Spleen (tissue), 11 donors: ENCODE data around the gene HUNK. TPM values are rescaled to one million over a fixed set of nuclear protein-coding genes. Genes with fewer than 3 reads are reported as not detected.

Experiments
- DNase-seq: peaks from one replicate; pipeline ENCODE4 v3.0.0-alpha.2; 2020
- H3K27ac ChIP-seq, 8 donors: fragments of 200-600 bp; sonication (generic) in 7 of 8; 1 replicate in 4 of 8; 2 replicates in 4 of 8; pipeline versions ENCODE4 v1.5.0 to v1.8.0; 2016 to 2021; ENCODE audit warnings: inconsistent platforms in 4 of 8, mild to moderate bottlenecking in 4 of 8, moderate library complexity in 1 of 8
- H3K27me3 ChIP-seq, 7 donors: fragments of 200-600 bp; sonication (generic) in 6 of 7; replicated peaks in 1 of 7; 1 replicate in 4 of 7; 2 replicates in 3 of 7; pipeline versions ENCODE4 v1.5.0 to v1.8.0; 2016 to 2021; ENCODE audit warnings: inconsistent platforms in 3 of 7, mild to moderate bottlenecking in 1 of 7
- H3K36me3 ChIP-seq, 6 donors: fragments of 200-600 bp; sonication (generic) in 5 of 6; 1 replicate in 4 of 6; 2 replicates in 2 of 6; pipeline versions ENCODE4 v1.5.0 to v1.8.0; 2016 to 2021; ENCODE audit warnings: inconsistent platforms in 2 of 6
- H3K4me1 ChIP-seq, 6 donors: fragments of 200-600 bp; sonication (generic) in 5 of 6; 1 replicate in 3 of 6; 2 replicates in 3 of 6; pipeline versions ENCODE4 v1.5.0 to v1.8.0; 2016 to 2021; ENCODE audit warnings: inconsistent platforms in 3 of 6
- H3K4me3 ChIP-seq, 8 donors: fragments of 200-600 bp; sonication (generic) in 7 of 8; 1 replicate in 4 of 8; 2 replicates in 4 of 8; pipeline versions ENCODE4 v1.5.0 to v1.8.0; 2016 to 2021; ENCODE audit warnings: inconsistent platforms in 4 of 8, mild to moderate bottlenecking in 4 of 8, moderate library complexity in 2 of 8
- H3K9me3 ChIP-seq, 8 donors: fragments of 200-600 bp; sonication (generic) in 7 of 8; 1 replicate in 4 of 8; 2 replicates in 4 of 8; pipeline versions ENCODE4 v1.5.0 to v1.8.0; 2016 to 2021; ENCODE audit warnings: inconsistent platforms in 4 of 8
- POLR2A ChIP-seq, 3 donors: fragments of 450-650 bp; IDR thresholded peaks; one replicate each; pipeline ENCODE4 v1.5.1; 2017; ENCODE audit warnings: antibody characterized with exemption in 3 of 3, mild to moderate bottlenecking in 1 of 3
- POLR2AphosphoS5 ChIP-seq, 3 donors: sonication (generic); formaldehyde crosslinking; IDR thresholded peaks; one replicate each; pipeline ENCODE4 v1.5.1; 2017; ENCODE audit warnings: antibody characterized with exemption in 3 of 3
- WGBS, 5 donors: extraction: QIAGEN DNeasy Blood & Tissue Kit in 3 of 5; methylation state at CpG; one replicate each; pipeline versions ENCODE4 v1.1.5 to v1.1.7; 2013 to 2018; 5-methylcytosine and 5-hydroxymethylcytosine counted together
- intact Hi-C: fragments of 100-400 bp; cut with DNase I; formaldehyde crosslinking; loops from one replicate; pipeline ENCODE4 v1.15.0; 2023; ENCODE audit warnings: low total_unique reads
- polyA plus RNA-seq, 3 donors: library from polyadenylated mRNA; stranded (reverse); fragments of 200-250 nt; gene quantifications; one replicate each; pipeline ENCODE4 v1.2.1, GENCODE V29; 2013
- total RNA-seq, 7 donors: library from RNA; depleted of rRNA in 3 of 7; stranded (reverse); fragments of >200 nt in 3 of 7; fragmentation: NEBNext Ultra II Directional in 4 of 7; extraction: Animal tissue kit (Norgen Biotek cat#: 25700) in 4 of 7; gene quantifications; one replicate each; pipeline versions ENCODE4 v1.1.0 to v1.2.1, GENCODE V29; 2016 to 2021
- TF ChIP-seq, protein P1 (sequence below), 11 experiments: fragments of 200-600 bp in 7 of 11; fragments of 450-650 bp in 4 of 11; sonication (generic) in 4 of 11; IDR thresholded peaks in 8 of 11; conservative IDR thresholded peaks in 3 of 11; 1 replicate in 7 of 11; 2 replicates in 4 of 11; pipeline versions ENCODE4 v1.4.0 to v1.8.0; 2016 to 2021; ENCODE audit warnings: antibody characterized with exemption in 11 of 11, inconsistent platforms in 4 of 11, mild to moderate bottlenecking in 1 of 11
- donor health status: healthy with polysubstance abuse.
- donor health status: DM: no; HTN: no; CAD: no; lungs with moderate emphysema.
- donor health status: DM: no; HTN: no; CAD: no.
- donor health status: Bipolar disorder and iron deficiency.
- donor health status: healthy.
- donor health status: DM: no; HTN: no; CAD: no.
- donor health status: DM: yes; HTN: yes; CAD: no.

The HUNK gene
- total and polyA plus RNA-seq, 10 donors, result 0.06 to 0.41 (median 0.14) TPM; not detected in 3

GRCh38 chr21:31886915-31887314, 14.1 kb downstream of the HUNK start:
- intact Hi-C loops, result no loop called here
- no peak overlapping the region for H3K27ac ChIP-seq

DNA sequence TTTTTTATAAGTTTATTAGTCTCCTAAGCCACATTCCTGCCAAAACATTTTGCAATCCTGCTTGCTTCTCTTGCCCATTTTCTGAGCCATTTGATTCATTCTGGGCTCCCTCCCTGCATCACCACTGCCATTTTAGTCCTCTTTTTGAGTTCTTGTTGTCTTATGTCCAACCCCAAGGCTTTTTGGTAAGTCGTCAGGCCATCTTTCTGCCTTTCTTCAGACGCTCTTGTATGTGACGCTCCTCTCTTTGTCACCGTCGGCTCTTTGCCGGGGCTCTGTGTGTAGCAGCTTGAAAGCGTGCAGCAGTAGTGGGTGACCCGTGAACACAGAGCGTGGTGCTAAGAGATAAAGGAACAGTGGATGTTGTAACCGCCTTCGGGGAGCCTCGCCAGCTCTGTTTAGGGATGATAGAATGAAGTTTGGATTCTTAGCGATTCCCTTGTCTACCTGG, 14.6 kb downstream of the HUNK start:
- H3K27ac ChIP-seq, result no peak overlapping the region
- intact Hi-C loops, result no loop called here
- TF ChIP-seq POLR2A (IDR thresholded peaks at IDR 0.05) (no peak), POLR2AphosphoS5 (IDR thresholded peaks at IDR 0.05) (no peak)
- TF ChIP-seq, protein P1, sequence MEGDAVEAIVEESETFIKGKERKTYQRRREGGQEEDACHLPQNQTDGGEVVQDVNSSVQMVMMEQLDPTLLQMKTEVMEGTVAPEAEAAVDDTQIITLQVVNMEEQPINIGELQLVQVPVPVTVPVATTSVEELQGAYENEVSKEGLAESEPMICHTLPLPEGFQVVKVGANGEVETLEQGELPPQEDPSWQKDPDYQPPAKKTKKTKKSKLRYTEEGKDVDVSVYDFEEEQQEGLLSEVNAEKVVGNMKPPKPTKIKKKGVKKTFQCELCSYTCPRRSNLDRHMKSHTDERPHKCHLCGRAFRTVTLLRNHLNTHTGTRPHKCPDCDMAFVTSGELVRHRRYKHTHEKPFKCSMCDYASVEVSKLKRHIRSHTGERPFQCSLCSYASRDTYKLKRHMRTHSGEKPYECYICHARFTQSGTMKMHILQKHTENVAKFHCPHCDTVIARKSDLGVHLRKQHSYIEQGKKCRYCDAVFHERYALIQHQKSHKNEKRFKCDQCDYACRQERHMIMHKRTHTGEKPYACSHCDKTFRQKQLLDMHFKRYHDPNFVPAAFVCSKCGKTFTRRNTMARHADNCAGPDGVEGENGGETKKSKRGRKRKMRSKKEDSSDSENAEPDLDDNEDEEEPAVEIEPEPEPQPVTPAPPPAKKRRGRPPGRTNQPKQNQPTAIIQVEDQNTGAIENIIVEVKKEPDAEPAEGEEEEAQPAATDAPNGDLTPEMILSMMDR (IDR thresholded peaks at IDR 0.05 in 8 of 11, conservative IDR thresholded peaks at IDR 0.05 in 3 of 11), result no peak
- WGBS, 5 donors, result 87 to 94% (median 91%) methylated on average over 13 of the region's 13 CpGs
- H3K27me3 ChIP-seq, result peaks cover 0 to 5% (median 0%) of the 10 kb centered on the region in 7 donors
- no peaks in the 10 kb centered on the region for H3K4me1 ChIP-seq
- no peaks in the 10 kb centered on the region for H3K36me3 ChIP-seq
- no peak overlapping the region for H3K4me3 ChIP-seq
- no peak for DNase-seq
- H3K9me3 ChIP-seq, result peaks cover 0 to 6% (median 0%) of the 10 kb centered on the region in 8 donors

More at GRCh38 chr21:31886915-31887314, 14.1 kb downstream of the HUNK start:
- Histone ChIP-seq H3K36me3 (no peaks in the 10 kb centered on the region), H3K27me3 (peaks cover 0 to 5% (median 0%) of the 10 kb centered on the region in 7 donors), H3K4me1 (no peaks in the 10 kb centered on the region), H3K4me3 (no peak overlapping the region), H3K9me3 (peaks cover 0 to 6% (median 0%) of the 10 kb centered on the region in 8 donors)
- WGBS, 5 donors, result 82 to 95% (median 93%) methylated on average over 4 to 5 of the region's 5 CpGs
- DNase-seq, result no peak
- TF ChIP-seq POLR2A (IDR thresholded peaks at IDR 0.05) (no peak), POLR2AphosphoS5 (IDR thresholded peaks at IDR 0.05) (no peak)
- TF ChIP-seq, protein P1 (IDR thresholded peaks at IDR 0.05 in 8 of 11, conservative IDR thresholded peaks at IDR 0.05 in 3 of 11), result no peak

GRCh38 chr21:31888936-31889371, 16.1 kb downstream of the HUNK start:
- H3K27ac ChIP-seq, result no peak overlapping the region
- 15 to 27% (median 23%) methylated on average over 8 of the region's 8 CpGs for WGBS, 5 donors
- no peaks in the 10 kb centered on the region for H3K36me3 ChIP-seq
- intact Hi-C loops, result no loop called here
- peaks cover 0 to 14% (median 0%) of the 10 kb centered on the region in 7 donors for H3K27me3 ChIP-seq
- TF ChIP-seq POLR2A (IDR thresholded peaks at IDR 0.05) (no peak), POLR2AphosphoS5 (IDR thresholded peaks at IDR 0.05) (no peak)
- TF ChIP-seq, protein P1 (IDR thresholded peaks at IDR 0.05 in 8 of 11, conservative IDR thresholded peaks at IDR 0.05 in 3 of 11), result no peak
- H3K4me3 ChIP-seq, result no peak overlapping the region
- DNase-seq, result no peak
- no peaks in the 10 kb centered on the region for H3K9me3 ChIP-seq
- no peaks in the 10 kb centered on the region for H3K4me1 ChIP-seq

- WGBS, 5 donors, result 82 to 94% (median 88%) methylated on average over 2 of the region's 2 CpGs
- H3K9me3 ChIP-seq, result no peaks in the 10 kb centered on the region
- intact Hi-C loops, result no loop called here
- H3K27me3 ChIP-seq, result peaks cover 0 to 15% (median 0%) of the 10 kb centered on the region in 7 donors
- no peak overlapping the region for H3K4me3 ChIP-seq
- no peaks in the 10 kb centered on the region for H3K4me1 ChIP-seq
- no peak overlapping the region for H3K27ac ChIP-seq
- TF ChIP-seq POLR2A (IDR thresholded peaks at IDR 0.05) (no peak), POLR2AphosphoS5 (IDR thresholded peaks at IDR 0.05) (no peak)
- TF ChIP-seq, protein P1 (IDR thresholded peaks at IDR 0.05 in 8 of 11, conservative IDR thresholded peaks at IDR 0.05 in 3 of 11), result no peak
- no peak for DNase-seq
- no peaks in the 10 kb centered on the region for H3K36me3 ChIP-seq
Measured at GRCh38 chr21:31889460-31889859, 16.6 kb downstream of the HUNK start.
